Adrenal gland (tissue), 12 donors: ENCODE measurements around the gene SASH1. TPM values are rescaled to one million over a fixed set of nuclear protein-coding genes. Genes with fewer than 3 reads are reported as not detected.
"Not testable (repeated sequence)": the region's sequence is repeated elsewhere in the genome, so short reads cannot be mapped to it uniquely, and the experiment has no call there.

Source experiments
- DNase-seq, 7 donors: peaks; one replicate each; pipeline ENCODE4 v3.0.0-alpha.2; 2019 to 2020
- H3K27ac ChIP-seq, 5 donors: fragments of 200-600 bp; sonication (generic) in 4 of 5; 1 replicate in 3 of 5; 2 replicates in 2 of 5; pipeline versions ENCODE4 v1.5.1 to v1.8.0; 2016 to 2020; ENCODE audit warnings: mild to moderate bottlenecking in 1 of 5
- H3K27me3 ChIP-seq: fragments of 200-600 bp; 2 replicates; pipeline ENCODE4 v1.8.0; 2021
- H3K36me3 ChIP-seq, 2 donors: fragments of 200-600 bp; replicated peaks in 1 of 2; 1 replicate in 1 of 2; 2 replicates in 1 of 2; pipeline versions ENCODE4 v1.5.1 to v1.8.0; 2018 to 2022
- H3K4me1 ChIP-seq, 2 donors: fragments of 200-600 bp; replicated peaks in 1 of 2; 1 replicate in 1 of 2; 2 replicates in 1 of 2; pipeline versions ENCODE4 v1.5.1 to v1.8.0; 2018 to 2021
- H3K4me3 ChIP-seq, 4 donors: fragments of 200-600 bp; sonication (generic) in 3 of 4; one replicate each; pipeline ENCODE4 v1.5.1; 2016 to 2018
- H3K9me3 ChIP-seq, 3 donors: fragments of 200-600 bp; sonication (generic) in 1 of 3; replicated peaks in 1 of 3; 1 replicate in 2 of 3; 2 replicates in 1 of 3; pipeline versions ENCODE4 v1.5.1 to v1.8.0; 2016 to 2021
- CTCF ChIP-seq, 6 experiments: fragments of 450-650 bp in 4 of 6; fragments of 200-600 bp in 2 of 6; sonication (generic) in 1 of 6; IDR thresholded peaks; 1 replicate in 5 of 6; 2 replicates in 1 of 6; pipeline versions ENCODE4 v1.5.1 to v1.8.0; 2016 to 2021; ENCODE audit warnings: antibody characterized with exemption in 6 of 6, mild to moderate bottlenecking in 2 of 6, moderate library complexity in 1 of 6
- POLR2A ChIP-seq, 2 donors: fragments of 450-650 bp; IDR thresholded peaks; one replicate each; pipeline ENCODE4 v1.6.1; 2017; ENCODE audit warnings: antibody characterized with exemption in 2 of 2, mild to moderate bottlenecking in 2 of 2, moderate library complexity in 1 of 2
- WGBS, 4 donors: extraction: QIAGEN DNeasy Blood & Tissue Kit in 2 of 4; methylation state at CpG; one replicate each; pipeline versions ENCODE4 v1.1.5 to v1.1.7; 2013 to 2017; 5-methylcytosine and 5-hydroxymethylcytosine counted together
- intact Hi-C, 2 donors: fragments of 100-400 bp; cut with DNase I; formaldehyde crosslinking; loops; one replicate each; pipeline versions ENCODE4 v1.14.1 to v1.15.0; 2022 to 2023
- polyA plus RNA-seq, 3 donors: library from polyadenylated mRNA; stranded (reverse); fragments of 200-250 nt in 2 of 3; fragments of 350-450 nt in 1 of 3; fragmentation: Illumina TruSeq in 1 of 3; extraction: RNeasy Lipid Tissue Mini Kit (QIAGEN cat#74804) in 1 of 3; gene quantifications; one replicate each; pipeline ENCODE4 v1.2.3, GENCODE V29; 2013 to 2014
- total RNA-seq, 9 donors: library from RNA; depleted of rRNA in 4 of 9; stranded (reverse); fragments of >200 nt in 4 of 9; fragments of 120-200 nt in 1 of 9; fragmentation: NEBNext Ultra II Directional in 1 of 9; extraction: Animal tissue kit (Norgen Biotek cat#: 25700) in 1 of 9; gene quantifications; one replicate each; pipeline versions ENCODE4 v1.1.0 to v1.2.4, GENCODE V29; 2013 to 2023
- donor health status: healthy with polysubstance abuse.
- donor health status: Bipolar disorder and iron deficiency.
- donor health status: DM: yes; HTN: yes; CAD: no.
- donor health status: DM: no; HTN: no; CAD: no.
- donor health status: DM: no; HTN: no; CAD: no.
- donor health status: DM: yes; HTN: yes; CAD: no.

The SASH1 gene
- total and polyA plus RNA-seq, 12 donors, result 5.5 to 30.7 (median 16.7) TPM

- Histone ChIP-seq H3K4me3 (no peak overlapping the region), H3K4me1 (no peaks in the 10 kb centered on the region), H3K36me3 (no peaks in the 10 kb centered on the region), H3K27ac (no peak overlapping the region), H3K27me3 (no peaks in the 10 kb centered on the region), H3K9me3 (no peaks in the 10 kb centered on the region)
- no peak for TF ChIP-seq CTCF (IDR thresholded peaks at IDR 0.05)
- TF ChIP-seq POLR2A (IDR thresholded peaks at IDR 0.05), result no peak
- intact Hi-C loops, result no loop called here
- DNase-seq, result no peak
- 71 to 75% (median 71%) methylated on average over 5 of the region's 5 CpGs for WGBS, 4 donors
These were observed 31.6 kb downstream of the SASH1 start for GRCh38 chr6:148374040-148374774.

DNA sequence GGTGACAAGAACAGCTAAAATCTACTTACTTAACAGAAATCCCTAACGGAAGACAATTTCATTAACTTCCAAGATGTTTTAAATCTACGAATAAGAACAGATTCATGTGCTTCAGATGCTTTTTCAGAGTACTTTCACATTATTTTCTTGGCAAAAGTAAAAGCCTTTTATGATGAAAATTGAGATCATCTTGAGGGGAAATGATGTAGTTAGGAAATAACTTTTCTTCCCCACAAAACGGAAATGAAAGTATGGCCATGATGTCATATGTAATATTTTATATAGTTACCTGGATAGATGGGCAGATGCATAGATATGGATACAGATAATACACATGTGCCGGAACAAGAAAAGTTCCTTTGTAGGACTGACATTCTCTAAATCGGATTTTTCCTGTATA is 32.8 kb downstream of the SASH1 start:
- Histone ChIP-seq H3K4me1 (no peaks in the 10 kb centered on the region), H3K27me3 (no peaks in the 10 kb centered on the region), H3K36me3 (no peaks in the 10 kb centered on the region), H3K4me3 (no peak overlapping the region), H3K9me3 (no peaks in the 10 kb centered on the region), H3K27ac (no peak overlapping the region)
- TF ChIP-seq CTCF (IDR thresholded peaks at IDR 0.05) (no peak), POLR2A (IDR thresholded peaks at IDR 0.05) (no peak)
- WGBS, 4 donors, result 78 to 80% (median 80%) methylated on average over 5 of the region's 5 CpGs
- intact Hi-C loops, result no loop called here
- DNase-seq, result no peak

DNA sequence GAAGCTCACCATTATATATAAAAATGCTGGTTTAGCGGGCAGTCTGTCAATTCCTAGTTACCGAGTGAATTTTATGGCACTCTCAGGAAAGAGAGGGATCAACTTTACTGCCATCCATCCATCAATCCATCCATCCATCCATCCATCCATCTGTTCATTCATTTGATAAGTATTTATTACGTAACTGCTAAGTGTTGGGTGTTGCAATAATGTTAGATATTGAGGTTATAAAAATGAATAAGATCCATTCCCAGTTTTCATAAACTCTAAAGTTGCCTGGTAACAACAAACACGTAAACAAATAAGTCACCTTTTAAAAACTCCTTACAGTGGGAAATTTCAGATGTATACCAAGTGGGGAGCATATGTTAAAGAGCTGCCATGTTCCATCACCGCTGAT is 36.8 kb downstream of the SASH1 start:
- TF ChIP-seq POLR2A (IDR thresholded peaks at IDR 0.05), result no peak
- no peak for TF ChIP-seq CTCF (IDR thresholded peaks at IDR 0.05)
- WGBS, 4 donors, result 75 to 91% (median 85%) methylated on average over 5 of the region's 5 CpGs
- Histone ChIP-seq H3K4me1 (no peaks in the 10 kb centered on the region), H3K9me3 (no peaks in the 10 kb centered on the region), H3K36me3 (no peaks in the 10 kb centered on the region), H3K27ac (no peak overlapping the region), H3K27me3 (no peaks in the 10 kb centered on the region), H3K4me3 (no peak overlapping the region)
- no peak for DNase-seq
- intact Hi-C loops, result no loop called here

DNA sequence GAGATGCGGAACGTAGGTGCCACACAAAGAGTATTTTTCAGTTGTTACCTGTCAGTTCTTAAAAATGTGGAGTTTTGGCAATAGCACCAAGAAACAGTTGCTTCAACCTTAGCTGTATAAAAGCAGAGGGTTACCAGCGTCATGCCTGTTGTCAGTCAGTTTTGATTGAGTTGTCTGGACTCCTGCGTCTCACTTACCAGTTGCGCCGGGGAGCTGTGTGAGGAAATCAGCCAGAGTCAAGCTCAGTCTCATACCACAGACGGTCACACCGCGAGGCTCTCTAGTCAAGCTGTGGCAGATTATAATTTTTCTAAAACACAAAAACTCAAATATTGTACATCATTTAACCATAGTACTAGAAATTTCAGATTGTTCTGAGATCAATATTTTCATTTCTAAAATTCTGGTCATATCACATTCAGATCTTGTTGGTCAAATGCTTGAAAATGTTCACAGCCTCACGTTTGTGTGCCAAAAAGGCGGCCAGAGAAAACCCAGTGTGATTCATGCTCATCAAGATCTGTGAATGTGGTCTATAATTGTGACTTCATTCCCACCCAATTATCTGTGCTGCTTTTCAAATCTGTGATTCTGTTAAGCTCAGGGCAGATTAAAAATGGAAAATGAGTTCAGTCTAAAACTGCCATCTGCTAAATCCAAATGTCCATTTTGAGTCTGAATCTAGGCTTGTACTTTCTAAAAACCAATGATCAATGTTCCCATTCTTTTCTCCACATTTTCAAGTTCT is 37.5 kb downstream of the SASH1 start:
- Histone ChIP-seq H3K9me3 (no peaks in the 10 kb centered on the region), H3K27ac (no peak overlapping the region), H3K36me3 (no peaks in the 10 kb centered on the region), H3K4me3 (no peak overlapping the region), H3K4me1 (no peaks in the 10 kb centered on the region), H3K27me3 (no peaks in the 10 kb centered on the region)
- WGBS, 4 donors, result 82 to 89% (median 87%) methylated on average over 11 of the region's 11 CpGs
- DNase-seq, result no peak
- no peak for TF ChIP-seq POLR2A (IDR thresholded peaks at IDR 0.05)
- TF ChIP-seq CTCF (IDR thresholded peaks at IDR 0.05), result no peak
- intact Hi-C loops, result no loop called here

DNA sequence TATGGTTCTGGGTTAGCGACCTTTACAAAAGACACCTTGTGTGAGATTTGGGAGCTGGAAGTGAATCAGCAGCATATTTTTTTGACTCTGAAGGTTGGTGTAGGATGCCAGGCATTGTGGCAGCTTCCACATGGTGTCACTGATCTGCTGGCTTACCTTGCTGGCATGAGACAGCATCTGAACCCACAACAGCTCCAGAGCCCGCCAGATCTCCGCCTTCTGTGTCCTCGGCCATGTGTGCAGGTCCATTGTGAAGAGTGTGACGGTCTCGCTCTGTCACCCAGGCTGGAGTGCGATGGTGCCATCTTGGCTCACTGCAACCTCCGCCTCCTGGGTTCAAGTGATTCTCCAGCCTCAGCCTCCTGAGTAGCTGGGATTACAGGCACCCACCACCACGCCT is 39.4 kb downstream of the SASH1 start:
- H3K27me3 ChIP-seq, intact Hi-C loops, H3K36me3 ChIP-seq, H3K4me1 ChIP-seq, H3K4me3 ChIP-seq, H3K9me3 ChIP-seq: not testable (repeated sequence)
- H3K27ac ChIP-seq, result peak overlapping the region in 1 of 5 donors; percentile 39
- 89 to 92% (median 90%) methylated on average over 5 to 9 of the region's 9 CpGs for WGBS, 4 donors
- DNase-seq, result peak in 1 of 7 donors; percentile 37
